ENCODE measurements around the gene FRYL. TPM values are rescaled to one million over a fixed set of nuclear protein-coding genes. Genes with fewer than 3 reads are reported as not detected.
A peak's percentile ranks its signal among the peaks of the same experiment; 100 is the strongest.

FRYL gene
- total and polyA plus RNA-seq, 12 donors = 11.7 to 60.1 (median 36.4) TPM

DNA sequence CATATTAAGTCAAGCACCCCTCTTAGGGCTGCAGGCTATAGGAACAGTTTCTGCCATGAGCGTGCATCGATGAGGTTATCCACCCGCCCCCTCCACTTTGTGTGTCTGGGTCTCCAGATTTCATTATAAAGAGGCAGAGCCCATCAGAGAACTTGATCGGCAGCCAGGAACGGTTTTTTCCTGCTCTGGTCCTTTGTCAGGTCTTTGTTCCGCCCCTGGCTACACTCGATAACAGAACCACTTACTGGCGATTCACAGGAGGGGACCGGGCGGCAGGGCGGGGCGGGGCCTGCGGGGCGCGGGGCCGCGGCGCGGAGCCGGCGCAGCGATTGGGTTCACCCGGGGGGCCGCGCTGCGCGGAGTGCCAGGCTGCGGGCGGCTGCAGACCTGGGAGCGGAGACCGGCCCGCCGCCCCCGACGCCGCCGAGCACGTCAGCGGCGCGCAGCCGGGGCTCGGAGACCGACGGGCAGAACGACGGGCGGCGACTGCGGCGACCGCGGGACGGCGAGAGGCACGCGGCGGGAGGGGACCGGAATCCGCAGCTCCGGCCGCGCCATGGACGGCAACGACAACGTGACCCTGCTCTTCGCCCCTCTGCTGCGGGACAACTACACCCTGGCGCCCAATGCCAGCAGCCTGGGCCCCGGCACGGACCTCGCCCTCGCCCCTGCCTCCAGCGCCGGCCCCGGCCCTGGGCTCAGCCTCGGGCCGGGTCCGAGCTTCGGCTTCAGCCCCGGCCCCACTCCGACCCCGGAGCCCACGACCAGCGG is 296.9 kb downstream of the FRYL start, which contains the start of gene SLC10A4:
Gene SLC10A4, plus strand, starts transcription at position 338 of the 771 bp plus-strand sequence. Its CDS starts 219 bp downstream, at position 557.
- Histone ChIP-seq H3K4me1 (peaks cover 0 to 24% (median 8%) of the 10 kb centered on the region in 9 donors), H3K27me3 (peaks cover 0 to 78% (median 63%) of the 10 kb centered on the region in 7 donors), H3K9me3 (no peaks in the 10 kb centered on the region), H3K4me3 (peak within 1 kb of the TSS in 9 of 10 donors; percentile 29 to 51 (median 38)), H3K27ac (no peak within 1 kb of the TSS), H3K36me3 (no peaks in the 10 kb centered on the region)
- 1 to 3% methylated on average over 54 to 85 of the region's 85 CpGs for WGBS, 2 donors
- DNase-seq (no peak), ATAC-seq (peak in 3 of 8 donors; percentile 34 to 50 (median 44))
- intact Hi-C loops (cut with DNase I) = no loop called here
- TF ChIP-seq, protein P1, sequence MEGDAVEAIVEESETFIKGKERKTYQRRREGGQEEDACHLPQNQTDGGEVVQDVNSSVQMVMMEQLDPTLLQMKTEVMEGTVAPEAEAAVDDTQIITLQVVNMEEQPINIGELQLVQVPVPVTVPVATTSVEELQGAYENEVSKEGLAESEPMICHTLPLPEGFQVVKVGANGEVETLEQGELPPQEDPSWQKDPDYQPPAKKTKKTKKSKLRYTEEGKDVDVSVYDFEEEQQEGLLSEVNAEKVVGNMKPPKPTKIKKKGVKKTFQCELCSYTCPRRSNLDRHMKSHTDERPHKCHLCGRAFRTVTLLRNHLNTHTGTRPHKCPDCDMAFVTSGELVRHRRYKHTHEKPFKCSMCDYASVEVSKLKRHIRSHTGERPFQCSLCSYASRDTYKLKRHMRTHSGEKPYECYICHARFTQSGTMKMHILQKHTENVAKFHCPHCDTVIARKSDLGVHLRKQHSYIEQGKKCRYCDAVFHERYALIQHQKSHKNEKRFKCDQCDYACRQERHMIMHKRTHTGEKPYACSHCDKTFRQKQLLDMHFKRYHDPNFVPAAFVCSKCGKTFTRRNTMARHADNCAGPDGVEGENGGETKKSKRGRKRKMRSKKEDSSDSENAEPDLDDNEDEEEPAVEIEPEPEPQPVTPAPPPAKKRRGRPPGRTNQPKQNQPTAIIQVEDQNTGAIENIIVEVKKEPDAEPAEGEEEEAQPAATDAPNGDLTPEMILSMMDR (IDR thresholded peaks at IDR 0.05) = no peak

- H3K9me3 ChIP-seq = no peaks in the 10 kb centered on the region
- DNase-seq (no peak), ATAC-seq (no peak)
- intact Hi-C loops (cut with DNase I) = no loop called here
- TF ChIP-seq, protein P1 (IDR thresholded peaks at IDR 0.05) = no peak
- no peak overlapping the region for H3K27ac ChIP-seq
- peaks cover 0 to 40% (median 11%) of the 10 kb centered on the region in 9 donors for H3K4me1 ChIP-seq
- no peaks in the 10 kb centered on the region for H3K36me3 ChIP-seq
- H3K27me3 ChIP-seq = peaks cover 0 to 62% (median 48%) of the 10 kb centered on the region in 7 donors
- no peak overlapping the region for H3K4me3 ChIP-seq
- 87 to 91% methylated on average over 1 of the region's 1 CpG for WGBS, 2 donors
Observed at GRCh38 chr4:48481581-48481980, 298.5 kb downstream of the FRYL start.

GRCh38 chr4:48478273-48478672 is 301.8 kb downstream of the FRYL start:
- H3K4me3 ChIP-seq = no peak overlapping the region
- no peaks in the 10 kb centered on the region for H3K36me3 ChIP-seq
- peaks cover 0 to 29% (median 17%) of the 10 kb centered on the region in 7 donors for H3K27me3 ChIP-seq
- TF ChIP-seq, protein P1 (IDR thresholded peaks at IDR 0.05) = no peak
- intact Hi-C loops (cut with DNase I) = no loop called here
- peaks cover 0 to 42% (median 12%) of the 10 kb centered on the region in 9 donors for H3K4me1 ChIP-seq
- DNase-seq (no peak), ATAC-seq (peak in 2 of 8 donors; percentile 55 to 57)
- no peaks in the 10 kb centered on the region for H3K9me3 ChIP-seq
- 61 to 63% methylated on average over 2 of the region's 2 CpGs for WGBS, 2 donors
- H3K27ac ChIP-seq = peak overlapping the region in 3 of 10 donors; percentile 51 to 61 (median 57)

GRCh38 chr4:48475770-48476169 is 304.3 kb downstream of the FRYL start:
- H3K9me3 ChIP-seq = no peaks in the 10 kb centered on the region
- ATAC-seq (no peak), DNase-seq (no peak)
- 81% methylated on average over 6 of the region's 6 CpGs for WGBS, 2 donors
- intact Hi-C loops (cut with DNase I) = no loop called here
- H3K27ac ChIP-seq = no peak overlapping the region
- no peaks in the 10 kb centered on the region for H3K36me3 ChIP-seq
- H3K27me3 ChIP-seq = peaks cover 0 to 4% (median 0%) of the 10 kb centered on the region in 7 donors
- H3K4me1 ChIP-seq = peaks cover 0 to 42% (median 12%) of the 10 kb centered on the region in 9 donors
- TF ChIP-seq, protein P1 (IDR thresholded peaks at IDR 0.05) = no peak
- no peak overlapping the region for H3K4me3 ChIP-seq

All from heart right ventricle (tissue), 16 donors.